ENCODE measurements around the gene ZNRF4. TPM values are rescaled to one million over a fixed set of nuclear protein-coding genes. Genes with fewer than 3 reads are reported as not detected.
"Not testable (repeated sequence)": the region's sequence is repeated elsewhere in the genome, so short reads cannot be mapped to it uniquely, and the experiment has no call there.

The ZNRF4 gene
- total RNA-seq, 2 experiments from 2014 or later: not detected

- ChIA-PET CTCF (no interaction called here), POLR2A (no interaction called here)
Measured at GRCh38 chr19:5470264-5470671, 15.1 kb downstream of the ZNRF4 start.

GRCh38 chr19:5472286-5472685, 17.1 kb downstream of the ZNRF4 start:
- POLR2A ChIA-PET: no interaction called here
- CTCF ChIA-PET: no interaction called here

DNA sequence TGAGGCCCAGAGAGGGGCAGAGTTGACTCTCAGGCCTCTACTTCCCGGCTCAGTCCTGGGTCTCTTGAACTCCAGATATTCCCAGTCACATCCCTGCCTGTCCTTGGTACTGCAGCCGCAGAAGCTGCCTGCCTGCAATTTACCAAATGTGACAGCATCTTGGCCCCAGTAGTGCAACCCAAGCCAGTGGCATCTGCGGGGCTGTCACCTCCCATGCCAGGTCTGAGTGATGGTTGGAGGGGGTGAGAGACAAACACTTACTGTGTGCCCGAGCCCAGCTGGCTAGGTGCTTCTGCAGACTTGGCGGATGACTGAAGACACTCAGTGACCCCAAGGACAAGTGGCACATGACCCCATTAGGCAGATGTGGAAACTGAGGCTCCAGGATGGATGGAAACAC, 18.4 kb downstream of the ZNRF4 start:
- POLR2A ChIA-PET: no interaction called here
- CTCF ChIA-PET: no interaction called here

GRCh38 chr19:5477451-5478215, 22.4 kb downstream of the ZNRF4 start:
- POLR2A ChIA-PET: no interaction called here

DNA sequence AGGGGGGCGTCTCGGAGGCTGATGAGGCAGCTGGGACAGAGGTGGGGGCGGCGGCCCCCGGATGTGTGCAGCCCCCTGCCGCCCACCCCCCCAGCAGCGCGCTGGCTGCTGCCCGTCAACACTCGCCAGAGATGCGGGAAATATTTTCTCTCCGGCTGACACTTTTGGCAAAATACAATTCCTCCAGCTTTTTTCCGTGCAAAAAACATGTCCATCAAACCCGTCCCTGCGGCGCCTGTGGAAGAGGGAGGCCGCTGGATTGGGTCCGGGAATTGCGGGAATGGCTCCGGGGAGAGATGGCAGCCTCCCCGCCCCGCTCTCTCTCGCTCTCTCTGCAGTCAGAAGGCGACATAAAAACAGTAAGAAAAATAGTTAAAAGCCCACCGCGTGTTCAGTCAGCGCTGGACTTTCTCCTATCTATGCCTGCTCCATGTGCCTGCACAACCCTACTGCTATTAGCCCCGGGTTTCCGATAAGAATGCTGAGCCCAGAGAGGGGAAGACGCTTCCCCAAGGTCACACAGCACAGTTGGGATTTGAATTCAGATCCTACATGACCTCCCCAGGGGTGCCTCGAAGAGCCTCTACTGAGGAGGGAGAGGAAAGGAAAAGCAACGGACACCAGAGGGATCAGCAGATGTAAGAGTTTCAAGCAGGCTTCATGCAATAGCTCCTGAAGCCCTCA, 23.2 kb downstream of the ZNRF4 start:
- CTCF ChIA-PET: no interaction called here
- POLR2A ChIA-PET: no interaction called here

More at GRCh38 chr19:5477451-5478215, 22.4 kb downstream of the ZNRF4 start:
- CTCF ChIA-PET: no interaction called here

GRCh38 chr19:5478925-5479588, 23.8 kb downstream of the ZNRF4 start:
- CTCF ChIA-PET: no interaction called here
- POLR2A ChIA-PET: no interaction called here

- ChIA-PET POLR2A (no interaction called here), CTCF (interaction anchor here (0.9 kb wide), 1 partner anchor 13 kb away, joined by 4 read pairs; no protein-coding TSS in a partner anchor)
Measured at GRCh38 chr19:5479958-5480357, 24.7 kb downstream of the ZNRF4 start.

GRCh38 chr19:5480427-5480836, 25.2 kb downstream of the ZNRF4 start:
- ChIA-PET CTCF (interaction anchor here (0.9 kb wide), 1 partner anchor 12 kb away, joined by 4 read pairs; no protein-coding TSS in a partner anchor), POLR2A (no interaction called here)

GRCh38 chr19:5481957-5482356, 26.7 kb downstream of the ZNRF4 start:
- ChIA-PET CTCF (no interaction called here), POLR2A (no interaction called here)

GRCh38 chr19:5484398-5485285, 29.4 kb downstream of the ZNRF4 start:
- CTCF ChIA-PET: no interaction called here

GRCh38 chr19:5485286-5485636, 30.0 kb downstream of the ZNRF4 start:
- POLR2A ChIA-PET: no interaction called here

More at GRCh38 chr19:5484398-5485285, 29.4 kb downstream of the ZNRF4 start:
- POLR2A ChIA-PET: no interaction called here

DNA sequence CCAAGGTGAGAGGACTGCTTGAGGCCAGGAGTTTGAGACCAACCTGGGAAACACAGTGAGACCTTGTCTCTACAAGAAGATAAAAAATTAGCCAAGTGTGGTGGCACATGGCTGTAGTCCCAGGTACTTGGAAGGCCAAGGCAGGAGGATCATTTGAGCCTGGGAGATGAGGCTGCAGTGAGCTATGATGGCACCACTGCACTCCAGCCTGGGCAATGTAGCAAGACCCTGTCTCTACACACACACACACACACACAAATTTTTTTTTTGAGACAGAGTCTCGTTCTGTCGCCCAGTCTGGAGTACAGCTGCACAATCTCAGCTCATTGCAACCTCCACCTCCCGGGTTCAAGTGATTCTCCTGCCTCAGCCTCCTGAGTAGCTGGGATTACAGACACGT, 30.4 kb downstream of the ZNRF4 start:
- CTCF ChIA-PET: interaction anchor here (0.6 kb wide), 1 partner anchor 12 kb away, joined by 3 read pairs; no protein-coding TSS in a partner anchor
- POLR2A ChIA-PET: not testable (repeated sequence)

More at GRCh38 chr19:5485286-5485636, 30.0 kb downstream of the ZNRF4 start:
- CTCF ChIA-PET: no interaction called here

DNA sequence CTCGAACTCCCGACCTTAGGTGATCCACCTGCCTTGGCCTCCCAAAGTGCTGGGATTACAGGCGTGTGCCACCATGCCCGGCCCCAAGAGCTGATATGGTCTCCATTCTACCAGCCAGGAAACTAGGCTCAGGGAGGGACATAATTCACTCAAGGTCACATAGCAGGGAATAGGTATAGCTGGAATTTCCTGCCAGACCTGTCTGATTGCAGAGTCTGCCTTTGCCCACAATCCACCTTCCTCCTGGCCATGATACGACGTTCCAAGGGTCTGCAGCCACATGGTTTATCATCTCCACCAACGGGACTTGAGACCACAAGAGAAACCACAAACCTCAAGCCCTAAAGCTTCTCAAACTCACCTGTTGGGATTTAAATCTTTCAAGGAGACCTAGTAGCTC, 32.0 kb downstream of the ZNRF4 start:
- CTCF ChIA-PET: interaction anchor here (0.7 kb wide), 1 partner anchor 10 kb away, joined by 3 read pairs; no protein-coding TSS in a partner anchor

DNA sequence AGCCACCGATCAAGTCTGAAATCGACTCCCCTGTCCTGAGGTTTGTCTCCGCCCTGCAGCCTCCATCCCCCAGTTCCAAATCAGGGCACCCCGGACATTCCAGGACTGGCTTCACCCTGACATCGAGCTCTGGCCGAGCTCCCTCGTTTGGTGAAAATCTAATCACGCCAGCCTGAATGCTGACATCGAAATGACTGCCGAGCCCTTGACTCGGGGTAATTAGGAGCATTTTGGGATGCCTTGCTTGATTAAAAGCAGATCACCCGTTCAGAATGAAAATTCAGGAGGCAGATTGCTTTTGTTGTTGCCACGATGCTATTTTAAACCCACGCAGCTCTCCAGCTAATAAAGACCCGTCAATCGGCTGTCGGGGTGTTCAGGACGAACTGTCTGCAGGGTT, 34.3 kb downstream of the ZNRF4 start:
- POLR2A ChIA-PET: interaction anchor here (0.6 kb wide), 1 partner anchor 404 kb away, joined by 3 read pairs; no protein-coding TSS in a partner anchor

More for the DNA sequence above, 32.0 kb downstream of the ZNRF4 start:
- POLR2A ChIA-PET: no interaction called here

GRCh38 chr19:5491565-5491964, 36.3 kb downstream of the ZNRF4 start:
- ChIA-PET CTCF (no interaction called here), POLR2A (no interaction called here)

More for the DNA sequence above, 34.3 kb downstream of the ZNRF4 start:
- CTCF ChIA-PET: no interaction called here

DNA sequence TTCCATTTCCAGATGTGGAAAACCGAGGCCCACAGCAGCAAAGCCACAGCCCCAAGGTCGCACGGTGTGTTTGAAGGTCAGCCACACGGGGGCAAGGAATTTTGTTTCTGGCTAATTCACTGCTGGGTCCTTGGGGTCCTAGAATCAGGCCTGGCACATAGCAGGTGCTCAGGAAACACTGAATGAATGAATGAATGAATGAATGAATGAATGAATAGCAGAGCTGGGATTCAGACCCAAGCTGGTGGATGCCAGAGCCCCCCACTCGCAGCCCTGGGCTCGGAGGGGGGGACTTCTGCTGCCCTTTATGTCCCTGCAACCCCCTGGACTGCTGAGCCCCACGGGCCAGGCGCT, 37.0 kb downstream of the ZNRF4 start:
- CTCF ChIA-PET: interaction anchor here (1.3 kb wide), 1 partner anchor 12 kb away, joined by 4 read pairs; no protein-coding TSS in a partner anchor
- POLR2A ChIA-PET: no interaction called here

- CTCF ChIA-PET: interaction anchor here (1.3 kb wide), 1 partner anchor 13 kb away, joined by 4 read pairs; no protein-coding TSS in a partner anchor
- POLR2A ChIA-PET: no interaction called here
Measured at GRCh38 chr19:5492635-5493409, 37.6 kb downstream of the ZNRF4 start.

- ChIA-PET CTCF (no interaction called here), POLR2A (no interaction called here)
Measured at GRCh38 chr19:5494773-5495172, 39.6 kb downstream of the ZNRF4 start.

GRCh38 chr19:5495792-5496191, 40.6 kb downstream of the ZNRF4 start:
- ChIA-PET POLR2A (no interaction called here), CTCF (no interaction called here)
